ENCODE data around the gene AFG1L. TPM values are rescaled to one million over a fixed set of nuclear protein-coding genes. Genes with fewer than 3 reads are reported as not detected.
A peak's percentile ranks its signal among the peaks of the same experiment; 100 is the strongest.
"Not testable (repeated sequence)": the region's sequence is repeated elsewhere in the genome, so short reads cannot be mapped to it uniquely, and the experiment has no call there.

The AFG1L gene
- total RNA-seq, 2 experiments from 2014 or later, result 4.0 to 7.5 TPM

DNA sequence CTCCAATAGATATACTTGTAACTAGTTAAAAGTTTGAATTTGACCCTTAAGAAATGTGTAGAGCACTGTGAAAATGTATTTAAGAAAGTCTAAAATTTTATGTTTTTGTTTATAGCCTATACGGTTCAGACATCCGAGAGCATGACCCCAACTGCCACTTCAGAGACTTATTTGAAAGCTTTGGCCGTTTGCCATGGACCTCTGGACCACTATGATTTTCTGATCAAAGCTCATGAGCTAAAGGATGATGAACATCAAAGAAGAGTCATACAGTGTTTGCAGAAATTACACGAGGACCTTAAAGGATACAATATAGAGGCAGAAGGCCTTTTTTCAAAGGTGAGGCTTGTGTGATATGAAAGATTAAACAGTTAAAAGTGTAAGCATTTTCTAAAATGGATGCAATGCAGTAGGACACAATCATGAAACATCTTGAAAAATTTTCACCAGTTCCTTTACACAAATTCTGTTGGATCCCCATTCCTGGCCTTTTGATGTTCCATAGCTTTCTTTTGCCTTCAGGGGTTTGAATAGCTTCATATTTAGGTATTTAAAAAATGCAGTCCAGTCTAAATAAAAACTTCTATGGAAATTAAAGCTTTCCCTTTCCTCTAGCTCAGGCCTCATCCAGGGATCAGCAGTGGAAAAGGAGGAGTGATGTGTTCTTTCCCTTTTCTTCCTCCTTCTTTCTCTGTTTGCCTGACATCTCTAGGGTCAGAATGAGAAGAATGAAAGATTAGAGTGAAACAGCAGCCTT lies 29.0 kb downstream of the AFG1L start:
- ChIA-PET POLR2A (no interaction called here), CTCF (no interaction called here)
- no peaks in the 10 kb centered on the region for H3K9me3 Mint-ChIP-seq (ENCODE audit: insufficient read depth)
- DNase-seq (no peak), ATAC-seq (no peak)
- no peak overlapping the region for H3K4me3 Mint-ChIP-seq
- H3K4me1 Mint-ChIP-seq (ENCODE audit: low read depth), result no peaks in the 10 kb centered on the region
- H3K36me3 Mint-ChIP-seq (ENCODE audit: low read depth), result peaks cover 8% of the 10 kb centered on the region
- no peaks in the 10 kb centered on the region for H3K27me3 Mint-ChIP-seq (ENCODE audit: low read depth)
- no peak overlapping the region for H3K27ac Mint-ChIP-seq

DNA sequence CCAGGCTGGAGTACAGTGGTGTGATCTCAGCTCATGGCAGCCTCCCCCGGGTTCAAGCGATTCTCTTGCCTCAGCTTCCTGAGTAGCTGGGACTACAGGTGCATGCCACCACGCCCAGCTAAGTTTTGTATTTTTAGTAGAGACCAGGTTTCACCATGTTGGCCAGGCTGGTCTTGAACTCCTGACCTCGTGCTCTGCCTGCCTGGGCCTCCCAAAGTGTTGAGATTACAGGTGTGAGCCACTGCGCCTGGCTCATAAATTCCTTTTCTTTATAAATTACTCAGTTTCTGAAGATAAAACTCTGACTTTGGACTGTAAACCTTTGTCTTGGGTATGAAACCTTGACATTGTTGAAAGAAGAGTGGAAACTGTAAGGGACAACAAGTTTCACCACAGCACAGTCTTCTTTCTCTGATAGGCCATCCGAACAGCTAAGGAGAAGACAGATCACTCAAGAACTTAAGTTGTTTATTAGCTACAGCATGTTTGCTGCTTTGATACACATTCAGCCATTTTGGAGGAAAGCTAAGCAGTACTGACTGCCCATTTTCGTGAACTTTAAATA lies 35.4 kb downstream of the AFG1L start:
- ATAC-seq; H3K36me3 Mint-ChIP-seq (ENCODE audit: low read depth); DNase-seq; H3K9me3 Mint-ChIP-seq (ENCODE audit: insufficient read depth); H3K27ac Mint-ChIP-seq; H3K4me1 Mint-ChIP-seq (ENCODE audit: low read depth); CTCF ChIA-PET; POLR2A ChIA-PET; H3K4me3 Mint-ChIP-seq; H3K27me3 Mint-ChIP-seq (ENCODE audit: low read depth): not testable (repeated sequence)

DNA sequence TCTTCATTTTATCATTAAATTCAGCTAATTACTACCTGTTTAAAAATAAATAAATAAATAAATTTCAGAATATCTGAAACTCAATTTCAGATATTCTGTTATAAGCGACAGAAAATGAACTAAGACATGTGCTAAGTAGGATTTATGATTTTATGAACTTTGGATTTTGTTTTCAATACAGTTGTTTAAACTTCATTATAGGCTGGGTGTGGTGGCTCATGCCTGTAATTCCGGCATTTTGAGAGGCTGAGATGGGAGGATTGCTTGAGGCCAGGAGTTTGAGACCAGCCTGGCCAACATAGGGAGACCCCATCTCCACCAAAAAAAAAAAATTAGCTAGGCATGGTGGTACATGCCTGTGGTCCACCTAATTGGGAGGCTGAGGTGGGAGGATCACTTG lies 36.0 kb downstream of the AFG1L start:
- Mint-ChIP-seq H3K9me3 (ENCODE audit: insufficient read depth) (no peaks in the 10 kb centered on the region), H3K4me3 (no peak overlapping the region), H3K4me1 (ENCODE audit: low read depth) (no peaks in the 10 kb centered on the region), H3K27me3 (ENCODE audit: low read depth) (no peaks in the 10 kb centered on the region), H3K27ac (no peak overlapping the region), H3K36me3 (ENCODE audit: low read depth) (peaks cover 10% of the 10 kb centered on the region)
- POLR2A ChIA-PET, result no interaction called here
- CTCF ChIA-PET, result no interaction called here
- ATAC-seq, result no peak
- DNase-seq, result no peak

DNA sequence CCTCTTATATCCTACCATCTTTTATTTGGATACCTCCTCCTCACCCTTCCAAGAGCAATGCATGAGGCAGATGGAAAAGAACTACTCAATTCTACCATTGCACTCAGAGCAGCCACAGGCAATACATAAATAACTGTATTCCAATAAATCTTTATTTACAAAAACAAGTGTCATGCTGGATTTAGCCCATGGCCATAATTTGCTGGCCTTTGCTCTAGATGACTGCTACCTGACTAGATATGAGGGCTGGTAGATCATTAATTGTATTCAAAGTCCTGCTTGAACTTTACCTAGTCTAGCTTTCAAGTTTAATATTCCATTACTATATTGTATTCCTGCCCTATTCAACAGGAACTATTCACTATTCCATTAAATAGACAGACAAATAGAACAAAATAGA lies 37.1 kb downstream of the AFG1L start:
- ChIA-PET POLR2A (no interaction called here), CTCF (no interaction called here)
- peaks cover 8% of the 10 kb centered on the region for H3K36me3 Mint-ChIP-seq (ENCODE audit: low read depth)
- no peak overlapping the region for H3K27ac Mint-ChIP-seq
- DNase-seq (no peak), ATAC-seq (no peak)
- H3K9me3 Mint-ChIP-seq (ENCODE audit: insufficient read depth), result no peaks in the 10 kb centered on the region
- no peak overlapping the region for H3K4me3 Mint-ChIP-seq
- no peaks in the 10 kb centered on the region for H3K27me3 Mint-ChIP-seq (ENCODE audit: low read depth)
- H3K4me1 Mint-ChIP-seq (ENCODE audit: low read depth), result no peaks in the 10 kb centered on the region

DNA sequence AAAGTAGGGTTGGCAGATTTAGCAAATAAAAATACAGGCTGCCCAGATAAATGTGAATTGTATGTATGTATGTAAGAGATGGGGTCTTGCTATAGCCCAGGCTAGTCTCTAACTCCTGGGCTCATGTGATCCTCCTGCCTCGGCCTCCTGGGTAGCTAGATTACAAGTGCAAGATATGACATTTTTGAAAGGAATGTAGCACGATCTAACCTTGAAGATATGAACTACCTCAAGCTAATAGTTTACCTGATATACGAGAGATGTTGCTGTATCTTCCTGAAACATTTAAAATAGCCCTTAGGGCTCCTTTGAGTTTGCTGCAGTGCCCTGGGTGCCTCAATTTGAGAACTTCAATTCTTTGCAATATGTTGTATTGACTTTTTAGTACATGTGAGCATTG lies 42.1 kb downstream of the AFG1L start:
- Mint-ChIP-seq H3K4me3 (no peak overlapping the region), H3K27me3 (ENCODE audit: low read depth) (no peaks in the 10 kb centered on the region), H3K9me3 (ENCODE audit: insufficient read depth) (no peaks in the 10 kb centered on the region), H3K4me1 (ENCODE audit: low read depth) (no peaks in the 10 kb centered on the region), H3K27ac (no peak overlapping the region), H3K36me3 (ENCODE audit: low read depth) (no peaks in the 10 kb centered on the region)
- ChIA-PET CTCF (interaction anchor here (1.5 kb wide), 1 partner anchor 10 kb away, joined by 3 read pairs; no protein-coding TSS in a partner anchor), POLR2A (no interaction called here)
- ATAC-seq (no peak), DNase-seq (no peak)

DNA sequence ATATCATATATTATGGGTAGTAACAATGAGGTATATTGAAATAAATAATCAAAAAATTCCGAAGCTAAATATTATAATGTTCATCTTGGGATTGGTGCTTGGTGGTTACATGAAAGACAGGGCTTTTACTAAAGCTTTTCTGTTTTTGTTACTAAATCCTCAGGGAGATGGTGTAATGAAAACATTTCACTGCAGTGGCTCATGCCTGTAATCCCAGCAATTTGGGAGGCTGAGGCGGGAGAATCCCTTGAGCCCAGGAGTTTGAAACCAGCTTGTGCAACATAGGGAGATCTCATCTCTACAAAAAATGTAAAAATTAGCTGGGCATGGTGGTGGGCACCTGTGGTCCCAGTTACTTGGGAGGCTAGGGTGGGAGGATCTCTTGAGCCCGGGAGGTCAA lies 42.9 kb downstream of the AFG1L start:
- Mint-ChIP-seq H3K36me3 (ENCODE audit: low read depth) (no peaks in the 10 kb centered on the region), H3K27ac (no peak overlapping the region), H3K27me3 (ENCODE audit: low read depth) (no peaks in the 10 kb centered on the region), H3K4me1 (ENCODE audit: low read depth) (no peaks in the 10 kb centered on the region), H3K4me3 (no peak overlapping the region), H3K9me3 (ENCODE audit: insufficient read depth) (no peaks in the 10 kb centered on the region)
- ATAC-seq (no peak), DNase-seq (no peak)
- ChIA-PET CTCF (no interaction called here), POLR2A (no interaction called here)

DNA sequence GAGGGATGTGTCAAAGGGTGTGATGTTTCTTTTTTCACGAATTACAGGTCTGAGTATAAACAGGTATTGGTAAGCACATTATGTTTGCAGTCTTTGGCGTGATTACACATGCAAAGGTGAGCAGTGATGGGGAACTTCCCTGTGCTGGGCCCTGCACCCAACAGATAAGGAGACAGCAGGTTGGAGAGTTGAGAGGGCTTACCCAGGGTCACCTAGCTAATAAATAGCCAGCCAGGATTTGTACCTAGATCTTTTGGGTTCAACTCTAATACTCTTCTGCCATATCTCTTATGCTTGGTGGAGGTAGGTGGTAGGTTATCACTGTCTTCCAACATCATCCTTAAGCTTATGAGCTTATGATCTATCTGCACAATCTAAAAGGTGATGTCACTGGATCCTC lies 46.5 kb downstream of the AFG1L start:
- POLR2A ChIA-PET, result no interaction called here
- H3K9me3 Mint-ChIP-seq (ENCODE audit: insufficient read depth), result no peaks in the 10 kb centered on the region
- ATAC-seq, result no peak
- no peak for DNase-seq
- H3K4me1 Mint-ChIP-seq (ENCODE audit: low read depth), result no peaks in the 10 kb centered on the region
- CTCF ChIA-PET, result no interaction called here
- H3K27ac Mint-ChIP-seq, result no peak overlapping the region
- no peaks in the 10 kb centered on the region for H3K27me3 Mint-ChIP-seq (ENCODE audit: low read depth)
- H3K36me3 Mint-ChIP-seq (ENCODE audit: low read depth), result no peaks in the 10 kb centered on the region
- H3K4me3 Mint-ChIP-seq, result no peak overlapping the region

DNA sequence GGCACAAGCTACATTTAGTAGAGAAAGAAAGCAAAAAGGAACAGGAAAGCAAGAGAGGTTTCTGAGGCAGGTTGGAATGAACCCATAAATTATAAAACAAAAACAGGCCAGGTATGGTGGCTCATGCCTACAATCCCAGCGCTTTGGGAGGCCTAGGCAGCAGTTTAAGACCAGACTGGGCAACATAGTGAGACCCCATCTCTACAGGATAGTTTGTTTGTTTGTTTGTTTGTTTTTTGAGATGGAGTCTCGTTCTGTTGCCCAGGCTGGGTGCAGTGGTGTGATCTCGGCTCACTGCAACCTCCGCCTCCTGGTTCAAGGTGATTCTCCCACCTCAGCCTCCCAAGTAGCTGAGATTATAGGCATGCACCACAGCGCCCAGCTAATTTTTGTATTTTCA lies 49.0 kb downstream of the AFG1L start:
- Mint-ChIP-seq H3K4me3 (no peak overlapping the region), H3K27me3 (ENCODE audit: low read depth) (no peaks in the 10 kb centered on the region), H3K9me3 (ENCODE audit: insufficient read depth) (peaks cover 5% of the 10 kb centered on the region), H3K36me3 (ENCODE audit: low read depth) (peaks cover 11% of the 10 kb centered on the region), H3K27ac (no peak overlapping the region), H3K4me1 (ENCODE audit: low read depth) (peaks cover 15% of the 10 kb centered on the region)
- CTCF ChIA-PET, result no interaction called here
- ATAC-seq (no peak), DNase-seq (no peak)
- POLR2A ChIA-PET, result interaction anchor here (0.6 kb wide), 1 partner anchor 1464 kb away, joined by 3 read pairs; no protein-coding TSS in a partner anchor

DNA sequence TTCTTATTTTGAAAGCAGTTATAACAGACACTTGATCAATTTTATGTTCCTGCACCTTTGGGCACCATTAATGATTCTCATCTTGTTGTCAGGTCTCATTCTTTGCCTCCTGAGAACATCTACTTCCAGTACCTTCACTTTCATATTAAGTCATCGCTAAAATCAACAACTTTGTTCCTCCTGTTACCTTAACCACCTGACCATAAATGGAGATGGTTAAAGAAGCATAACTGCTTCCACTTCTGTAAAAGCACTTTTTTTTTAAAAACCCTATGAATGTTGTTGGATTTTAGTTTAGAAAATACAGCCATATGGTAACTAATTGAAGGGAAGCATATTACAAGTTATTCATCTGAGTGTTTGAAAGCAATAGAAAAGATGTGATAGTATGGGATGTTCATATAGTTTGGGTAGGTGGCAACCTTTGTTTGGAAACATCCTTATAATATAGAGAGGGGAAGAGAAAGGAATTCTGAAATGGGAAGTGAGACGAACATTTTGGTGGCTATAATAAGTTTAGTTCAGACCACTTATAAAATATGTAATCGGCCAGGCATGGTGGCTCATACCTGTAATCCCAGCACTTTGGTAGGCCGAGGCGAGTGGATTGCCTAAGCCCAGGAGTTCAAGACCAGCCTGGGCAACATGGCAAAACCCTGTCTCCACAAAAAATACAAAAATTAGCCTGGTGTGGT lies 53.9 kb downstream of the AFG1L start:
- Mint-ChIP-seq H3K4me3 (peak overlapping the region; percentile 34), H3K27me3 (ENCODE audit: low read depth) (no peaks in the 10 kb centered on the region), H3K9me3 (ENCODE audit: insufficient read depth) (peaks cover 5% of the 10 kb centered on the region), H3K4me1 (ENCODE audit: low read depth) (peaks cover 20% of the 10 kb centered on the region), H3K27ac (peak overlapping the region; percentile 77), H3K36me3 (ENCODE audit: low read depth) (peaks cover 13% of the 10 kb centered on the region)
- peak; percentile 88 for ATAC-seq
- DNase-seq, result no peak
- ChIA-PET CTCF (no interaction called here), POLR2A (no interaction called here)

DNA sequence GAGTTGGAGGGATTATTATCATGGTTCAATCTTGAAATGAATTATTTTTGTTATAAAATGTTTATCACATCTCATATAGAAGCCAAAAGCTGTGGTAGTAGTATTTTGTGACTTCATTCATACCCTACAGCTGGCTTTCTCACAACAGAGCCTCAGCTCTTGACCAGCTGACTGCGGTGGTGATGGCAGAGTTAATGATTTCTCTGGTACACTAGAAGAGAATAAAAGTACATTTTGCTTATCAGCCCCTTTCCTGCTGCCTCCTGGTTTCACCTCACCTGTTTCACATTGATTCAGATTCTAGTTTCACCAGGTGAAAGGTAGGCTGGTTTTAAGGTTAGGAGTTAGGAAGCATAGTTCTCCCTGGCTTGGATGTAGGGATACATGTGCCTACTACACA lies 55.7 kb downstream of the AFG1L start:
- no peaks in the 10 kb centered on the region for H3K27me3 Mint-ChIP-seq (ENCODE audit: low read depth)
- H3K4me1 Mint-ChIP-seq (ENCODE audit: low read depth), result peaks cover 23% of the 10 kb centered on the region
- ATAC-seq (no peak), DNase-seq (no peak)
- no peak overlapping the region for H3K27ac Mint-ChIP-seq
- POLR2A ChIA-PET, result no interaction called here
- peaks cover 5% of the 10 kb centered on the region for H3K9me3 Mint-ChIP-seq (ENCODE audit: insufficient read depth)
- CTCF ChIA-PET, result no interaction called here
- H3K36me3 Mint-ChIP-seq (ENCODE audit: low read depth), result peaks cover 13% of the 10 kb centered on the region
- H3K4me3 Mint-ChIP-seq, result no peak overlapping the region

DNA sequence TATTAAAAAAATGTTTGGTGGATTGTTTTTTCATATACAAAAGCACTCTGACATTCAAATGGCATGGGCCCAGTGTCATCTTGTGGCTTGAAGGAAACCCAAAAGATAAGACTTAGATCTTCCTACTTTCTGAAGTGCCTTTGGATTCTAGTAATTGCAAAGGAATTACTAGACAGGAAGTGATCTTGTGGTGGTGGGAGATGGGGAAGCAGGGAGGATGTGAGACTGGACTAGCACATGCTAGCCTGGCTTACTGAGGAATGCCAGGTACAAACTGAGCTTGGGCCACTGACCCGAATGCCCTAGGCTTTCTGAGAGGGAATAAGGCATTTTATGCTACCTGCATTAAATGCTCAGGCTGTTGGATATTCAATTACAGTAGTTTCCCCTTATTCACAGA lies 59.0 kb downstream of the AFG1L start:
- ChIA-PET POLR2A (no interaction called here), CTCF (no interaction called here)
- H3K36me3 Mint-ChIP-seq (ENCODE audit: low read depth), result peaks cover 5% of the 10 kb centered on the region

DNA sequence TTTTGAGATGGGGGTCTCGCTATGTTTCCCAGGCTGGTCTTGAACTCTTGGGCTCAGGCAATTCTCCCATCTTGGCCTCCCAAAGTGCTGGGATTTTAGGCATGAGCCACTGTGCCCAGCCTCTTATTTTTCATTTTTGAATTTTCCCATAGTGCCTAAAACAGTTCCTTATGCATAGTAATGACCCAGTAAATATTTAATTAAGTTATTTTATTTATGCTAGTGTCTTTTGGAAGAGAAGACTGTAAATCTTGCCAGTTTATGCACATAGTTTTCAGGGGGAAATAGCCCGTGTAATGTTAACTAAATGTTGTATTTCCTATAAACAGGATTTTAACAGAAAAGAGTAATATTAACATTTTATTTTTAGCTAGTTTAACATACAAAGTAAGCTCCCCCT lies 60.3 kb downstream of the AFG1L start:
- ATAC-seq (no peak), DNase-seq (no peak)
- no peaks in the 10 kb centered on the region for H3K27me3 Mint-ChIP-seq (ENCODE audit: low read depth)
- H3K4me3 Mint-ChIP-seq, result no peak overlapping the region
- CTCF ChIA-PET, result no interaction called here
- H3K4me1 Mint-ChIP-seq (ENCODE audit: low read depth), result peaks cover 31% of the 10 kb centered on the region
- H3K36me3 Mint-ChIP-seq (ENCODE audit: low read depth), result peaks cover 4% of the 10 kb centered on the region
- POLR2A ChIA-PET, result no interaction called here
- no peak overlapping the region for H3K27ac Mint-ChIP-seq
- no peaks in the 10 kb centered on the region for H3K9me3 Mint-ChIP-seq (ENCODE audit: insufficient read depth)

More for the DNA sequence above, 59.0 kb downstream of the AFG1L start:
- H3K9me3 Mint-ChIP-seq (ENCODE audit: insufficient read depth), result no peaks in the 10 kb centered on the region
- H3K4me3 Mint-ChIP-seq, result no peak overlapping the region
- peaks cover 26% of the 10 kb centered on the region for H3K4me1 Mint-ChIP-seq (ENCODE audit: low read depth)
- H3K27me3 Mint-ChIP-seq (ENCODE audit: low read depth), result no peaks in the 10 kb centered on the region
- H3K27ac Mint-ChIP-seq, result no peak overlapping the region
- no peak for DNase-seq
- ATAC-seq, result no peak
